Muscle layer of duodenum (tissue), 2 donors: ENCODE data around the gene IGF2R.
"Not testable (repeated sequence)": the region's sequence is repeated elsewhere in the genome, so short reads cannot be mapped to it uniquely, and the experiment has no call there.

Source experiments
- H3K27ac ChIP-seq: one replicate; pipeline ENCODE4 v1.7.0; 2013; ENCODE audit warnings: mild to moderate bottlenecking, low read length
- H3K27me3 ChIP-seq: one replicate; pipeline ENCODE4 v1.7.0; 2013; ENCODE audit warnings: low read depth, mild to moderate bottlenecking, control low read depth, low read length
- H3K36me3 ChIP-seq, 2 donors: one replicate each; pipeline ENCODE4 v1.7.0; 2013; ENCODE audit warnings: low read length in 2 of 2, control low read depth in 1 of 2, mild to moderate bottlenecking in 1 of 2; ENCODE audit not compliant: insufficient read depth in 2 of 2, control insufficient read depth in 1 of 2
- H3K4me1 ChIP-seq, 2 donors: one replicate each; pipeline ENCODE4 v1.7.0; 2013; ENCODE audit warnings: low read length in 2 of 2, mild to moderate bottlenecking in 2 of 2, control low read depth in 1 of 2, moderate library complexity in 1 of 2; ENCODE audit not compliant: insufficient read depth in 2 of 2, control insufficient read depth in 1 of 2
- H3K4me3 ChIP-seq, 2 donors: one replicate each; pipeline ENCODE4 v1.7.0; 2013; ENCODE audit warnings: low read length in 2 of 2, low read depth in 1 of 2, mild to moderate bottlenecking in 1 of 2
- H3K9me3 ChIP-seq, 2 donors: one replicate each; pipeline ENCODE4 v1.7.0; 2013; ENCODE audit warnings: low read length in 2 of 2, control low read depth in 1 of 2, mild to moderate bottlenecking in 1 of 2; ENCODE audit not compliant: control insufficient read depth in 1 of 2
- donor health status: healthy.

Gene IGF2R

GRCh38 chr6:160084198-160084776 is 115.4 kb downstream of the IGF2R start:
- Histone ChIP-seq H3K4me3 (no peak overlapping the region), H3K27ac (no peak overlapping the region), H3K36me3 (peaks cover 36 to 72% of the 10 kb centered on the region in 2 donors), H3K4me1 (peaks cover 0 to 5% of the 10 kb centered on the region in 2 donors), H3K27me3 (no peaks in the 10 kb centered on the region), H3K9me3 (no peaks in the 10 kb centered on the region)

- no peaks in the 10 kb centered on the region for H3K9me3 ChIP-seq
- no peaks in the 10 kb centered on the region for H3K27me3 ChIP-seq
- H3K4me3 ChIP-seq = no peak overlapping the region
- peaks cover 0 to 5% of the 10 kb centered on the region in 2 donors for H3K4me1 ChIP-seq
- no peak overlapping the region for H3K27ac ChIP-seq
- peaks cover 34 to 72% of the 10 kb centered on the region in 2 donors for H3K36me3 ChIP-seq
These were observed 116.3 kb downstream of the IGF2R start for GRCh38 chr6:160085226-160085625.

GRCh38 chr6:160085713-160086505 is 117.0 kb downstream of the IGF2R start:
- Histone ChIP-seq H3K27ac (no peak overlapping the region), H3K36me3 (peaks cover 36 to 74% of the 10 kb centered on the region in 2 donors), H3K4me1 (peaks cover 0 to 5% of the 10 kb centered on the region in 2 donors), H3K9me3 (no peaks in the 10 kb centered on the region), H3K4me3 (no peak overlapping the region), H3K27me3 (no peaks in the 10 kb centered on the region)

GRCh38 chr6:160086754-160087153 is 117.9 kb downstream of the IGF2R start:
- peaks cover 41 to 74% of the 10 kb centered on the region in 2 donors for H3K36me3 ChIP-seq
- H3K27ac ChIP-seq = no peak overlapping the region
- H3K27me3 ChIP-seq = no peaks in the 10 kb centered on the region
- H3K9me3 ChIP-seq = no peaks in the 10 kb centered on the region
- H3K4me1 ChIP-seq = peaks cover 0 to 5% of the 10 kb centered on the region in 2 donors
- no peak overlapping the region for H3K4me3 ChIP-seq

- Histone ChIP-seq H3K36me3 (peaks cover 55 to 81% of the 10 kb centered on the region in 2 donors), H3K9me3 (no peaks in the 10 kb centered on the region), H3K4me1 (peaks cover 0 to 5% of the 10 kb centered on the region in 2 donors), H3K4me3 (no peak overlapping the region), H3K27ac (no peak overlapping the region), H3K27me3 (no peaks in the 10 kb centered on the region)
These were observed 119.3 kb downstream of the IGF2R start for GRCh38 chr6:160088069-160088783.

- no peaks in the 10 kb centered on the region for H3K27me3 ChIP-seq
- no peak overlapping the region for H3K4me3 ChIP-seq
- H3K27ac ChIP-seq = peak overlapping the region; percentile 39
- H3K4me1 ChIP-seq = peaks cover 0 to 5% of the 10 kb centered on the region in 2 donors
- H3K9me3 ChIP-seq = no peaks in the 10 kb centered on the region
- peaks cover 61 to 82% of the 10 kb centered on the region in 2 donors for H3K36me3 ChIP-seq
These were observed 120.1 kb downstream of the IGF2R start for GRCh38 chr6:160088784-160089533.

- no peaks in the 10 kb centered on the region for H3K9me3 ChIP-seq
- H3K27me3 ChIP-seq = no peaks in the 10 kb centered on the region
- no peak overlapping the region for H3K4me3 ChIP-seq
- H3K36me3 ChIP-seq = peaks cover 56 to 80% of the 10 kb centered on the region in 2 donors
- peaks cover 0 to 5% of the 10 kb centered on the region in 2 donors for H3K4me1 ChIP-seq
- H3K27ac ChIP-seq = peak overlapping the region; percentile 37
These were observed 120.6 kb downstream of the IGF2R start for GRCh38 chr6:160089534-160089897.

GRCh38 chr6:160090442-160091239 is 121.8 kb downstream of the IGF2R start:
- H3K27ac ChIP-seq = peak overlapping the region; percentile 37

GRCh38 chr6:160092176-160092575 is 123.3 kb downstream of the IGF2R start:
- not testable (repeated sequence) for H3K27ac ChIP-seq, H3K27me3 ChIP-seq, H3K4me1 ChIP-seq, H3K4me3 ChIP-seq, H3K9me3 ChIP-seq
- H3K36me3 ChIP-seq = peaks cover 61 to 79% of the 10 kb centered on the region in 2 donors

More at GRCh38 chr6:160090442-160091239, 121.8 kb downstream of the IGF2R start:
- not testable (repeated sequence) for H3K27me3 ChIP-seq, H3K9me3 ChIP-seq, H3K4me1 ChIP-seq, H3K4me3 ChIP-seq
- peaks cover 52 to 81% of the 10 kb centered on the region in 2 donors for H3K36me3 ChIP-seq

- H3K27ac ChIP-seq = no peak overlapping the region
- H3K9me3 ChIP-seq = no peaks in the 10 kb centered on the region
- H3K36me3 ChIP-seq = peaks cover 61 to 80% of the 10 kb centered on the region in 2 donors
These were observed 123.7 kb downstream of the IGF2R start for GRCh38 chr6:160092602-160093001.

More at GRCh38 chr6:160092602-160093001, 123.7 kb downstream of the IGF2R start:
- peaks cover 0 to 5% of the 10 kb centered on the region in 2 donors for H3K4me1 ChIP-seq
- H3K4me3 ChIP-seq = no peak overlapping the region
- H3K27me3 ChIP-seq = no peaks in the 10 kb centered on the region
